IPS-18a (cell line): ENCODE results near the gene DCUN1D2.

Experiments used
- H3K27ac ChIP-seq: one replicate; pipeline ENCODE4 v1.5.1; 2013; ENCODE audit warnings: low read length
- H3K27me3 ChIP-seq: one replicate; pipeline ENCODE4 v1.6.1; 2013; ENCODE audit warnings: mild to moderate bottlenecking, low read length; ENCODE audit not compliant: control insufficient read depth, insufficient read depth
- H3K36me3 ChIP-seq: one replicate; pipeline ENCODE4 v1.6.1; 2013; ENCODE audit warnings: low read depth, low read length; ENCODE audit not compliant: control insufficient read depth
- H3K4me1 ChIP-seq: one replicate; pipeline ENCODE4 v1.6.1; 2013; ENCODE audit warnings: low read depth, low read length; ENCODE audit not compliant: control insufficient read depth
- H3K4me3 ChIP-seq: one replicate; pipeline ENCODE4 v1.5.1; 2013; ENCODE audit warnings: low read length
- H3K9ac ChIP-seq: one replicate; pipeline ENCODE4 v1.6.1; 2013; ENCODE audit warnings: mild to moderate bottlenecking, low read length, moderate library complexity
- H3K9me3 ChIP-seq: one replicate; pipeline ENCODE4 v1.6.1; 2013; ENCODE audit warnings: low read depth, low read length; ENCODE audit not compliant: control insufficient read depth

DCUN1D2 gene

DNA sequence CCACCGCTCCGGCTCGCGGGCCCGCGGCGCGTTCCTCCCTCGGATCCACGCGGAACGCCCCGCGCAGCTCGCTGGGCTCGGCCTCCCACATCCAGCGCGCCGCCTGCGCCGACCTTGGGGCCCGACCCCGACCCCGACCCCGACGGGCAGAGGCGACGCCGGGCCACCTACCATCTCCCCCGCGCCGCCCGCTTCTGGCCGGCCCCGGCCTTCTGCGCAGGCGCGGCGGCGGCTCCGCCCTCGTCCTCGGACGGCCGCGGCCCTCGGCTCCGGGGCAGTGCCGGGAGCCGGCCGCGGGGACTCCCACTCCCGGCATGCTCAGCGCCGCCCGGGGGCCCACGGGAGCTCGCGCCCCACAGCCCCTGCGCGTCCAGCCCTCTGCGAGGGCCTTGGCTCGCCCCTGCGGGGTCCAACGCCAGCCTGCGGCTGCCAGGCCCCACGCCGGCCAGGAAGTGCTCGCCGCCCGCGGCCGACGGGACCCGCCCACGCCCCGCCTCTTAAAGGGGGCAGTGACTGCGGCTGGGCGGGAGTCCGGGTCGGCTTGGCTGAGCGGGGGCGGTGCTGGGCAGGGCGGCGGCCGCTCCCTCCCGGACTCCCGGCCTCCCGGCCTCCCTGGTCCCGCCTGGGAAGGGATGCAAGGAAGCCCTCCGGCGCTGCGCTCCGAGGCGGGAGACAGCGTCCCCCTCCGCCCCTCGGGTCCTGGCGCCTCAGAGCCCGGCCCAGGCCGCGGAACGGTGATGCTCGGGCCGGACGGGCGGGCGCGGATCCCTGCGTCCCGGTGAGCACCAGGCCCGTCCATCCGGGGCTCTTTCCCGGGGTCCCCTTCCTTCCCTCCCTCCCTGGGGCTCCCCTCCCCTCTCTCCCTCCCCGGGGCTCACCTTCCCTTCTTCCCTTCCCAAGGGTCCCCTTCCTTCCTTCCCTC is at the start of gene DCUN1D2:
TSS of gene DCUN1D2 (minus strand) at position 216 of the 922 bp plus-strand sequence. CDS start at position 174, 42 bp downstream.
- Histone ChIP-seq H3K36me3 (no peaks in the 10 kb centered on the region), H3K27ac (no peak within 1 kb of the TSS), H3K4me3 (peak within 1 kb of the TSS; percentile 67), H3K9me3 (no peaks in the 10 kb centered on the region), H3K9ac (peak within 1 kb of the TSS; percentile 67), H3K27me3 (no peaks in the 10 kb centered on the region), H3K4me1 (peaks cover 27% of the 10 kb centered on the region)

DNA sequence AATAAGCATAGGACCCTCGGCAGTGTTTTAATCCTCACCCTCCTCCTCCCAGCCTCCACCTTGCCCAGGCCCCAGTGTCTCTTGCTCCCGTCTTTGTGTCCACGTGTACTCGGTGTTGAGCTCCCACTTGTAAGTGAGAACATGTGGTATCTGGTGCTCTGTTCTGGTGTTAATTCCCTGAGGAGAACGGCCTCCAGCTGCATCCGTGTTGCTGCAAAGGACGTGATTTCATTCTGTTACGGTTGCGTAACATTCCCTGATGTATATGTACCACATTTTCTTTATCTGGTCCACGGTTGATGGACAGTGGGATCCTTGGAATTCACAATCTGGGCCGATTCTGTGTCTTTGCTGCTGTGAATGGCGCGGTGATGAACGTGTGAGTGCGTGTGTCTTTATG is 49.3 kb upstream of the DCUN1D2 start:
- H3K36me3 ChIP-seq, result peaks cover 4% of the 10 kb centered on the region
- no peaks in the 10 kb centered on the region for H3K27me3 ChIP-seq
- no peak overlapping the region for H3K4me3 ChIP-seq
- H3K9ac ChIP-seq, result no peak overlapping the region
- H3K4me1 ChIP-seq, result no peaks in the 10 kb centered on the region
- H3K9me3 ChIP-seq, result no peaks in the 10 kb centered on the region
- H3K27ac ChIP-seq, result no peak overlapping the region

DNA sequence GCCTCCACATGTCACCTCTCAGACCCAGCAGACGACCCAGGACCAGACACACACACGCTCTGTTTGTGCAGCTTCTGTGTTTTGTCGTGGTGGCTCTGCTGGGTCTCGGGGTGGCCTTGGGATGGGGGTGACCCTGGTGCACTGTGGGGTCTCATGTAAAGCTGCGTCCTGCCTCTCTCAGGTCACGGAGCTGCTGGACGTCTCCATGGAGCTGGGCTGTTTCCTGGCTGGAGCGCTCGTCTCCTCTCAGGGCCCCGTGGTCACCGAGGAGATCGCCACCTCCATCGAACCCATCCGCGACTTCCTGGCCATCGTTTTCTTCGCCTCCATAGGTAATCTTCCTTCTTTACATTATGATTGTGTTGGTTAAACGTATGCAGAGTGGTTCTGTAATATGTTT is 48.7 kb upstream of the DCUN1D2 start:
- Histone ChIP-seq H3K27me3 (no peaks in the 10 kb centered on the region), H3K9ac (no peak overlapping the region), H3K4me1 (no peaks in the 10 kb centered on the region), H3K36me3 (peaks cover 4% of the 10 kb centered on the region), H3K9me3 (no peaks in the 10 kb centered on the region), H3K27ac (no peak overlapping the region), H3K4me3 (no peak overlapping the region)

DNA sequence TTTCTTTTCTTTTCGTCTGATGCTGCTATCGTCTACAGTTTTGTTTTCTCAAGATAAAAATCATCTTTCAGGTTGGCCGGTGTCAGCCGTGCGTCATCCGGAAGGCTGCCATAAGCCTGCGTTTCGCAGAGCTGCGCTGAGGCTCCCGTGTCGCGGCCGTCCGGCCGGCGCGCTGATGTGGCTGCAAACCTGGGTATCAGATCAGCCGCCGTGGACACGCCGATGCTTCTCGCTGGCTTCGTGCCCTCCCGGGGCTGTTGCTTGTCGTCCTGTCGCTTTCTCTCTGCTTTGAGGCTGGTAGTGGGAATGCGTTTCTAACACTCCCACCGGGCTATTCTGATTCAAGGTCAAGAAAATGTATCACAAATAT is 48.2 kb upstream of the DCUN1D2 start:
- Histone ChIP-seq H3K4me3 (no peak overlapping the region), H3K4me1 (no peaks in the 10 kb centered on the region), H3K27ac (no peak overlapping the region)

DNA sequence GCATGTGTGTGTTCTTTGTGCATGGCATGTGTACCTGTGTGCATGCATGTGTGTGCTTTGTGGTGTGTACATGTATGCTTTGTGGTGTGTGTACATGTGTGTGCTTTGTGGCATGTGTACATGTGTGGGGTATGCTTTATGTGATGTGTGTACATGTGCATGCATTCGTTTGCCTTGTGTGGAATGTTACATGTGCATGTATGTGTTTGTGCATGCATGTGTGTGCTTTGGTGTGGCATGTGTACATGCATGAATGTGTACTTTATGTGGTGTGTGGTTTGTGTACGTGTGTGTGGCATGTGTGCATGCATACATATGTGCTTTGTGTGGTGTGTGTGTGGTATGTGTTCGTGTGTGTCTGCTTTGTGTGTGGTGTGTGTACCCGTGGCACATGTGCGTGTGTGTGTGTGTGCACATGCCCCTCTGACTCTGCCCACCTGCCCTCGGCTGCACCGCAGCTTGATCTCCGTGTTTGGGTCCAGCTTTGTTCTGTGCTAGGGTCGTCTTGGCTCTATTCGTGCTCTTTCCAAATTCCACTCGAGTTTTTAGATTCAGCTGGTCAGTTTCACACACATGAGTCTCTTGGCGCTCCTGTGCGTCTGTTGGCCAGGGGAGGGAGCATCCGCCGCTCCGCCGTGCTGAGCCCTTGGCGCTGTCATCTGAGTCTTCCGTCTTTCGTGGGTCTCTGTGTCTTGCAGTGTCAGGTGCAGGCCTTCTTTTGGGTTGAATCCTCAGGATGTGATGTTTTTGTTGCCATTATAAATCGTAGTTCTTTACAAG is 47.6 kb upstream of the DCUN1D2 start:
- H3K27ac ChIP-seq, result no peak overlapping the region
- peaks cover 4% of the 10 kb centered on the region for H3K36me3 ChIP-seq
- H3K9me3 ChIP-seq, result no peaks in the 10 kb centered on the region
- H3K9ac ChIP-seq, result no peak overlapping the region
- H3K4me1 ChIP-seq, result no peaks in the 10 kb centered on the region
- H3K4me3 ChIP-seq, result no peak overlapping the region
- H3K27me3 ChIP-seq, result no peaks in the 10 kb centered on the region

More for the DNA sequence above, 48.2 kb upstream of the DCUN1D2 start:
- Histone ChIP-seq H3K9ac (no peak overlapping the region), H3K36me3 (peaks cover 4% of the 10 kb centered on the region), H3K9me3 (no peaks in the 10 kb centered on the region), H3K27me3 (no peaks in the 10 kb centered on the region)

- H3K9me3 ChIP-seq, result no peaks in the 10 kb centered on the region
- peaks cover 4% of the 10 kb centered on the region for H3K36me3 ChIP-seq
- H3K9ac ChIP-seq, result no peak overlapping the region
- no peak overlapping the region for H3K4me3 ChIP-seq
- no peaks in the 10 kb centered on the region for H3K27me3 ChIP-seq
- no peaks in the 10 kb centered on the region for H3K4me1 ChIP-seq
- H3K27ac ChIP-seq, result no peak overlapping the region
Observed at GRCh38 chr13:113537205-113537604, 46.7 kb upstream of the DCUN1D2 start.

GRCh38 chr13:113536461-113537110 is 46.1 kb upstream of the DCUN1D2 start:
- H3K4me3 ChIP-seq, result no peak overlapping the region

DNA sequence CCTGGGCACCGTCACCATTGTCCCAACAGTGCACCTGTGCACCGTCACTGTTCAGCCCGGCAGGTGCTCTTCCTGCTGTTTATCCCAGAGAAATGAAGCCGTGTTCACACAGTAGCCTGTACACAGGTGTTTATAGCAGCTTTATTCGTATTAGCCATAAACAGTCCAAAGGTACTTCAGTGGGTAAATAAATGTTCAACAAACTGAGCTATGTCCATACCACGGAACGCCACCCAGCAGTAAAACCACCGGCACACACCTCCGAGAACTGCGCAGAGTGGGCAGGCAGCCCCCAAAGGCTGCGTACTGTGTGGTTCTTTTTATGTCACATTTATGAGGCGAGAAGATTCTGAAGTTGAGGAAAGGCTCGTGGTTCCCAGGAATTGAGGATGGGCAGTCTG is 44.9 kb upstream of the DCUN1D2 start:
- H3K9ac ChIP-seq, result no peak overlapping the region
- H3K27me3 ChIP-seq, result no peaks in the 10 kb centered on the region
- no peak overlapping the region for H3K27ac ChIP-seq
- no peaks in the 10 kb centered on the region for H3K9me3 ChIP-seq
- H3K36me3 ChIP-seq, result peaks cover 8% of the 10 kb centered on the region
- no peaks in the 10 kb centered on the region for H3K4me1 ChIP-seq
- no peak overlapping the region for H3K4me3 ChIP-seq

More at GRCh38 chr13:113536461-113537110, 46.1 kb upstream of the DCUN1D2 start:
- no peaks in the 10 kb centered on the region for H3K4me1 ChIP-seq
- H3K27me3 ChIP-seq, result no peaks in the 10 kb centered on the region
- no peak overlapping the region for H3K9ac ChIP-seq
- H3K36me3 ChIP-seq, result peaks cover 4% of the 10 kb centered on the region
- H3K9me3 ChIP-seq, result no peaks in the 10 kb centered on the region
- no peak overlapping the region for H3K27ac ChIP-seq

- H3K9me3 ChIP-seq, result no peaks in the 10 kb centered on the region
- peaks cover 4% of the 10 kb centered on the region for H3K36me3 ChIP-seq
- H3K27ac ChIP-seq, result no peak overlapping the region
- no peak overlapping the region for H3K4me3 ChIP-seq
- H3K27me3 ChIP-seq, result no peaks in the 10 kb centered on the region
- no peaks in the 10 kb centered on the region for H3K4me1 ChIP-seq
- no peak overlapping the region for H3K9ac ChIP-seq
Observed at GRCh38 chr13:113534236-113534860, 43.8 kb upstream of the DCUN1D2 start.

DNA sequence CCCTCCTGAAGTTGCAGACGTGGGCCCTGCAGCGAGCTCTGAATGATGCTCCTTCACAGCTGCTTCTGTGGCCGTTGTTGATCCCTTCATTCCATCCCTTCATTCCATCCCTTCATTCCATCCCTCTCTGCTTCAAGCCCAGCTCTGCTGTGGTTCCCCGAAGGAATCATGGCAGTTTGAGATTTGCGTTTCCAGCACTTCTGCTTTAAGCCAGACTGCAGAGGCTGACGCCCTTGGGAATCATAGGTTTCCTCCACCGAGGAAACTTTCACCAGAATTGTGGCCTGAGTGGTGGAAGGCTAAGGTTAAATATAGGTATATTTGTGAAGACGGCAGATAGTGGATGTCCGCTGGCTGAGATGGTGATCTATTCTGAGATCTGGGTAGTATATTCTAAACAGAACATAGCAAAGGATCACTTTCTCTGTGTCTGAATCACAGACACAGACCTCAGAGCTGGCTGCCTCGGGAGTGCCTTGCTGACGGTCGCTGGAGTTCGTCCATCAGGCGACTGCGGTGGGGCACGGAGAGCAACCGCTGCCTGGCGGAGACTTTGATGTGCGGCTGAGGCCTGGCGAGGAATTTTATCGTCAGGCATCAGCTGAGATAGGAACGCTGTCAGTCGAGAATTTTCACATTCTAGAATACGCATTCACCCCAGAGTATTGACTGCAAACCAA is 42.8 kb upstream of the DCUN1D2 start:
- H3K9me3 ChIP-seq, result no peaks in the 10 kb centered on the region
- no peak overlapping the region for H3K27ac ChIP-seq
- no peak overlapping the region for H3K9ac ChIP-seq
- H3K4me1 ChIP-seq, result no peaks in the 10 kb centered on the region
- H3K27me3 ChIP-seq, result no peaks in the 10 kb centered on the region
- peaks cover 10% of the 10 kb centered on the region for H3K36me3 ChIP-seq
- no peak overlapping the region for H3K4me3 ChIP-seq
